GM18867 (cell line): ENCODE results near the gene BDKRB2.

Source experiments
- ATAC-seq: cut with Tn5 transposase; IDR thresholded peaks from one replicate; pipeline ENCODE4 v1.9.1; 2021; ENCODE audit warnings: mild to moderate bottlenecking, moderate library complexity; ENCODE audit not compliant: unreplicated experiment

Gene BDKRB2

DNA sequence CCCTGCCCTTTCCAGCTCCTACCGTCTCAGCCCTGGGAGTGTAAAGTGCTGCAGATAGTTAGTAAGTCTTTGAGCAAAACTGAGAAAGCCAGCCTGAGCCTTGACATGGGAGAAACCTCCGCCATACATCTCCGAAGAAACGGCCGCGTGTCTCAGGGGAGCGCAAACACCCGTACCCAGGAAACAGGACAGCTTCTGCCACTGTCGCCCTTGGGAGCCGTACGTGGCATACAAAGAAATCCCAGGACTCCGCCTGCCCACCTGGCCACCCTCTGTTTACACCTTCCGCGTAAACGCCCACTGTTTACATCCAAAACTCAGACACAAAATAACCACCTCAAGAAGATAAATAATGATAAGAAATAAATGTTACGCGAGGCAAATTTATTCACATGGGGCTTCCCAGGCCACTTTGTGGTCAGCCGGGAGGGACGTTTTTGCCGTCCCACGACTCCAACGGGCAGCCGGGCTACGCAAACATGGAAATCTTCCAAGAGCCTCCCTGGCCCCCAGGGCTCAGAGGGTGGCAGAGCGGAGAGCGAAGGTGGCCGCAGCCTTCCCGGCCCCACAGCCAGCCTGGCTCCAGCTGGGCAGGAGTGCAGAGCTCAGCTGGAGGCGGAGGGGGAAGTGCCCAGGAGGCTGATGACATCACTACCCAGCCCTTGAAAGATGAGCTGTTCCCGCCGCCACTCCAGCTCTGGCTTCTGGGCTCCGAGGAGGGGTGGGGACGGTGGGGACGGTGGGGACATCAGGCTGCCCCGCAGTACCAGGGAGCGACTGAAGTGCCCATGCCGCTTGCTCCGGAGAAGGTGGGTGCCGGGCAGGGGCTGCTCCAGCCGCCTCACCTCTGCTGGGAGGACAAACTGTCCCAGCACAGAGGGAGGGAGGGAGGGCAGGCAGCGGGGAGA lies at the start of gene BDKRB2:
Gene BDKRB2 (plus strand): TSS at position 689 of the 908 bp plus-strand sequence. CDS start 32,269 bp downstream, outside the sequence.
- ATAC-seq, result no peak

DNA sequence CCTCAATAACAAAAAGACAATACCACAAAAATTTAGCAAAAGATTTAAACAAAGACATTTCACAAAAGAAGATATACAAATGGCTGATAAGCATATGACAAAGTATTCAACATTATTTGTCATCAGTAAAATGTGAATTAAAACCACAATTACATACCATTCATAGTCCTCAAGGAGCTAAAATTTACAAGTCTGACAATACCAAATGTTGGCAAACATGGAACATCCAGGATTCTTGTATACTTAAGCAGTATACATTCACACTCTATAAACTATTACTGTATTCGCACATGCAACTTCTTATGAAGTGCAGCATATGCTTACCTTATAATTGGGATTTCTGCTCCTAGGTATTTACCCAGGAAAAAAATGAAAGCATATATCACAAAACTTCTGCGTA lies 49.7 kb upstream of the BDKRB2 start:
- ATAC-seq, result no peak

DNA sequence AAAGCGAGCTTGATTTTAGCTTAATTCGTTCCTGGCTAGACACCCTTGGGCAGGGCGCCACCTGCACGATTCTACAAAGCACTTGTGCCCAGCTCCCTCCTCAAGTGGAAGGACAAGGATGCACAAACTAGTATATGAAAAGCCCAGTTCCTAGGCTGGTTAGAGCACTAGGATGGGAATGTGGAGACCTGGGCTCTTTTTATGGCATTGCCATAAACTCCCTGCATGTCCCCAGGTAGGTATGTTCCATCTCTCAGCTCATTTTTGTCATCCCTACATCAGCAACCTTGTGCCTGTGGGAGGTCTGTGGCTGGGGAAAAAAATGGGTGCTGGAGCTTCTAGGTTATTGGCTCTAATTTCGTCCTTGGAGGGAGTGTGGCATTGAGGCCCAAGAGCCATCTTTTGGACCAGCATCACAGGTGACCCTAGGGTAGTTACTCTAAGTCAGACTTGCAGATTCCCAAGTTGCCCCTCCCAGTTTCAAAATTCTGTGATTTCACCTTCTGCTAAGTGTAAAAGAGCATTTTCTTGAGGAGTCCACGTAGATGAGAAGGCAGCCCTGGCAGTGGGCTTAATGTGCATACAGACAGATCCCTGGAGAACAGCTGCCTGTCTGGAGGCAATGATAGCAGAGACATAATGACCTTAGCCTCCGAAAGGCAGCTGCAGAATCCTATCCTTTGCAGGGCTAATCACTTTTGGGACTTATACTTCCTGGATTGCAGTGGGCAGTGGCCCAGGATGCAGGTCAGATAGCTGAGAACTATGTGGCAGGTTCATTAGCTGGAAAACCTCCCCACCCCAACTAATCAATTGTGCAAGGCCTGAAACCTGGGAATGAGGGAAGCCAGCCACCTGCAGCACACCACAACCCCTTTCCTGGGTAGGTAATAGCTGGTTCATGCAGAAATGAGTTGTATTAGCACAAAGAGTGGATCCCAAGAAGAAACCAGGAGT lies 47.6 kb upstream of the BDKRB2 start:
- no peak for ATAC-seq

DNA sequence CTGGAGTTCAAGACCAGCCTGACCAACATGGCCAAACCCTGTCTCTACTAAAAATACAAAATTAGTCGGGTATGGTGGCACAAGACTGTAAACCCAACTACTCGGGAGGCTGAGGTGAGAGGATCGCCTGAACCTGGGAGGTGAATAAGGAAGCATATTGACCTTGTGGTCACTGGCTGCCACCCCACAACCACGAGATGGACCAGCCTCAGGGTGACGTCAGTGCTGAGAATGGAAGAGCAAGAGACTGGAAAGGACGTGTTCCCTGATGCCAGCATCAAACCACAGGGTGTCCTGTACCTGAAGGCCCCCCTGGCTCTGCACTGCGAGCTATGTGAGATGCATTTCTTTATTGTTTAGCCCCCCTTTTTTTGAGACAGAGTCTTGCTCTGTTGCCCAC lies 45.9 kb upstream of the BDKRB2 start:
- no peak for ATAC-seq

DNA sequence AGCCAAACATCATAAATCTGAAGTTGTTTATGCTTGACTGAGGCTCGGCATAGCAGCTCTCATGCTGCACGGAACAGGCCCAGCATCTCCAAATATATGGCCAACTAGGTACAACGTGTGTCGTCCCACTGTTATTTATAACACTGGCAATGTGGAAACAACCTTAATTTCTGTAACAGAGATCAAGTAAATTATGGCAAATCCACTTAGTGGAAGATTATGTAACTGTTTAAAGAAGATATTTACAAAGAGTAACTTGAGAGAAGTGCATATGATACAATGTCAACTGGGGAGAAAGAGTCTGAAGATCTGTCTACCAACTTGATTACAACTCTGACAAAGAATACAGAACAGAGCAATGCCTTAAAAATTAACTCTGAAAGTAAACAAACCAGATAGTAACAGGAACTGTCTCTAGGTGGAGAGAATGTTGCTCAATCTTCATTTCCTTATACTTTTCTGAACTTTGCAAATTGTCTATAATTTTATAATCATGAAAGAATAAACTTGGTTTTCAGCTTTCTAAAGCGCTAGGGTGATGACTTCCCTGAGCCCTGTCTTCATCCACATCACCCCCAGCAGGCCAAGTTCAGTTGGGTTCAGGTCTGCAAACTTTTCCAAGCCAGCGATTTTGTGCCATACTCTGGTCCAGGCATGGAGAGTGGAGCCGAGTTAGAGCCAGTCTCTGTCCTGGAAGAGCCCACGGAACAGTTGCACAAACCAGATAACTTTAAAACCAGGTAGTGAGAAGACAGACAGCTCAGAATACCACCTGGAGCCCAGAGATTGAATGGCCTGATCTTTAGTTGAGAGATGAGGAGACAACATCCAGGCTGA lies 44.3 kb upstream of the BDKRB2 start:
- no peak for ATAC-seq

DNA sequence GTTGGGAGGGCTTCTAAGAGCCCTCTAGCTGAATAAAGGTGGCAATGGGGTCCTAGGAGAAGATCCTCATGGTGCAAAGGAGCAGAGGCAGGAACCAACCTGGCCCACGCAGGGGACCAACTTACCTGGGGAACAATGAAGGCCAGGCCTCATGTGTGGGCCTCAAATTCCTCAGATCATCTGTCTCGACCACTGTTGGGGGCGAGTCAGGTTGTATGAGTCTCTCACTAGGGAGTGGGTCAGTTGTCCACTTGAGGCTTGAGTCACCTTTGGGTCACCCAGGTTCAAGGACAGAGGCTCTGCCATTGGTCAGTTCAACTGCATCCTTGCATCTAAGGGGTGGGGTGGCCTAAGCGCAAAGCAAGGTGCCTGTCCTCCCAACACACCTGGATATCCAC lies 43.7 kb upstream of the BDKRB2 start:
- ATAC-seq, result no peak

DNA sequence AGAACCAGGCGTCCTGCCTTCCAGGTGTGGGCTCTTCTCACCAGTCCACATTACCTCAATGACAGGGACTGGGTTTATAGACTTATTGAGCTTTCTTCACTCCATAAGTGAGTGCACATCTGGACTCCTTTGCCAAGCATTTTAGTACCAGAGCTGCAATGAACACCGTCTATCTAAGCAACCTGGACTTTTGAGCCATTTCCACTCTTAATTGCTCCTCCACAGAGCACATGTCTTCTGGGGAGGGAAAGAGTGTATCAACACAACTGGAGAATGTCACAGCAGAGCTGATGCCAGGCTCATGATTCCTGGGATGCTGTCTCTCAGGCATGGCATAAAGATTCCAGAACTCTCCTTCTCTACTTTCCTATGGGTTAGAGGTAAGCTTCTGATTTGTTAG lies 43.0 kb upstream of the BDKRB2 start:
- no peak for ATAC-seq

DNA sequence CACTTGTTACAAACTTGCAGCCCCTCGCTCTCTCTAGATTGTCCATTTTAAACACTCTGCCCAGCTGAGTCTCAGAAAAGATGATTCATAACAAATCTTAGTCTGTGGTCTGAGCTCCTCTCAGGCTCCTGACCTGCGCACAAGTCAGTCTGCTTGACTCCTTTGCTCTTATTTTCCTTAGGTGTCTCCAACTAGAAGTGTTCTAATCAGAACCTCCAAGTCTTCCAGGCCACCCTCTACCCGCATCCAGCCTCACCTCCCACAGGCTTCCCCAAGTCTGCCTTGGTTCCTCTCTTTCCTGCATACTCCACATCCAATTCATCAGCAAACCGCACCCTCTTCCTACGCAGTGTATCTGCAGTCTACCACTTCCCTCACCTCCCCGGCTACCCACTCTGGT lies 42.4 kb upstream of the BDKRB2 start:
- ATAC-seq, result no peak

DNA sequence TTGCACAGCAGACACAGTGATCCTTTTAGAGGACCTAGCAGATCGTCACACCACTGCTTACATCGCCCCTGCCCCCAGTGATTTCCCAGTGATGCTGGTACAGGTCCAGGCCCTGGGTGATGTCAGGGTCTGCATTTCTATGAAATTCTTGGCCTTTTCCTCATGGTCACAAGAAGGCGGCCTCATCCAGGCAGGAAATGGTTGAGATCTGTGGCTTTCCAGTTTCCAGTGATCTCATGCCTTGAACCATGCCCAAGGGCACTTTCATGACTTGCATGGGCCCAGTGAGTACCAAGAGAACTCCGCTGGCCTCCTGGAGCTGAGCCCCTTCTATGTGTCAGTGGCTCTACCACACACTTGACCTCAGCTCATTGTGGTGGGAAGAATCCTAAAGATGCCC lies 41.9 kb upstream of the BDKRB2 start:
- no peak for ATAC-seq

DNA sequence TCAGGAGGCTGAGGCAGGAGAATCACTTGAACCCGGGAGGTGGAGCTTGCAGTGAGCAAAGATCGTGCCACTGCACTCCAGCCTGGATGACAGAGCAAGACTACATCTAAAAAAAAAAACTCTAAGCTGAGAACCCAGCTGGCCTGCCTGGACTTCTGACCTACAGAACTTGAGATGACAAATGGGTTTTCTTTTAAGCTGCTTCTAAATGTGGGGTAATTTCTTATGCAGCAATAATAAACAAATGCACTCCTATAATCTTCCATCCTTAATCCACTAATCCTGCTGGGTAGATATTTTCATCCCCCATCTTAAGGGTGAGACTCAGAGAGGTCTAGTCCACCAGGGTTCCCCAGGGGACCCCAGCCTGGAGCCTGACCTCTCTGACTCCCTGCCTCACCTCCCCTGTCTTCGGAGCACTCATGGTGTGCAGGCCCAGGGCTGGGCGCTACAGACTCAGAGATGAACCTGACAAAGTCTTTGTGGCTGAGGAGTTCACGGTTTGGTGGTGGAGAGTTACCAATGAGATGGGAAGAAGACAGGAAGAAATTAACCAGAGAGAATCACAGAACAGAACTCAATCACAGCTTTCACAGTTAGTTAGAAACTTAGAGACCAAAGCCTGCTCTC lies 39.7 kb upstream of the BDKRB2 start:
- no peak for ATAC-seq

DNA sequence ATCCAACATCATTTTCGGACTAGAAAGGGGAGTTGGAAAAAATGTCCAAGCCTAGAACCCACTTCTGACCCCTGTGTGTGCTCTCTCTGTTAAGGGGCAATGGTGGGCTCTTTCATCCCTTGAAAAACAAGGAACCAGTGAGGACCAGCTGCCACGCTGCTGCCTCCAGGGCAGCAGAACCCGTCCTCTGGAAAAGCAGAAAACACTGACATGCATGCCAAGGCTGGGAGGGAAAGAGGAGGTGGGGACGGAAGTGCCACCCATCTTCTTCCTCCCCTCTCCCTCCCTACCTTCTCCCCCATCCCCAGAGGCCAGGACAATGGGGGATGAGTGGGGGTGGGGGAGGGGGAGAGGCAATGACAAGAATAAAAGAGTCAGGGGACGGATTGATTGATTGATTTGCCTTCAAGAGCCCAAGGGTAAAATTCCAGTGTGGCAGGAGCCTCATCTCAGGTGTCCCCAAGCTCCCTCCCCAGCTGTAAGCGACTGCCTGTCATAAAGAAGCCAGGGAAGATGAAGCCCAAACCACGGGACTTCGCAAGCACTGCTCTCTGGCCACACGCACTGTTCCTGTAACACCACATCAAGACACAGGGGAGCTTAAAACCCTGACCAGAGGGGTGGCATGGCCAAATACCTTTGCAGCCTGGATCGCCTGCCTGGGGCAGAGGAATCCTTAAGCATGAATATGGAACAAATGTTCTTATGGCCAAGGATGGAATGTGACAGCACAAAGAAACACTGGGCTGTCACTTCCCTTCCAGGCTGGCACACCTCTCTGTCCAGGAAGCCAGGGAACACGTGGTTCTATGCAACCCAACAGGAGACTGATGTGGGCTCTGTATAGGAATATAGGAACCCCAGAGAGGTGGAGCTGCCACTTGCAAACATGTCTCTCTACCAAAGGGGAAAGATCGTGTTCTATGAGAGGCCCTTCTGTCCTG lies 38.9 kb upstream of the BDKRB2 start:
- ATAC-seq, result no peak

DNA sequence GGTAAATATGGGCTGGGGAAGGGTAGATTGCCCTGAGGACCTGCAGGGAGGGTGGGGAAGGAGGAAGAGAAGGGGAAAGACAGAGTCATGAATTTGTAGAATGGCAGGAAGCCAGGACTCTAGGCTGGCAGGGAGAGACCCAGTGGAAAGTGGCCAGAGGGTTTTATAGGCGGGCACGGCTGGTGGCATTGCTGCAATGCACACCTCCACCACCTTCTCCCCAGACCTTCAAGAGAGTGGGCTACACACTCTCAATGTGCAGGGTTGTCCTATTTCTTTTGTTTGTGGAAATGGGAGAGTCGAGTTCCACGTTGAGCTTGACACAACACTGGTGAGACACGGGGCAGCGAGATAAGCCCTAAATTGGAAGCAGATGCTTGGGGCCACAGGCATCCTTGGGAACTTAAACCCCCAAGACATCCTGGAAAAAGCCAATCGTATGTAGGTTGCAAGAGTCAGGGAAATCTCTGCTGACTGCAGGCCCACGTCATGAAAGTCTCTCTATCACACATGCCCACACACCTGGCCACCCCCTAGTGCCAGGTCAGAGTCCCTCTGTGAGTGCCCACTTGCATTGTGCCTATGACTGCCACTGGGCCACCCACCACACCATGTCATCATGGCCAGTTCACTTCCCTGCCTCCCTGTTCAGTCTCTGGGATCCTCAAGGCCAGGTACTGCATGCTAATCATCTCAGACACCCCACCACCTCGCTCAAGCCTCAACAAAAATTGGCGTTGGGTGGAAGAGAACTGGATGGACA lies 38.0 kb upstream of the BDKRB2 start:
- no peak for ATAC-seq

DNA sequence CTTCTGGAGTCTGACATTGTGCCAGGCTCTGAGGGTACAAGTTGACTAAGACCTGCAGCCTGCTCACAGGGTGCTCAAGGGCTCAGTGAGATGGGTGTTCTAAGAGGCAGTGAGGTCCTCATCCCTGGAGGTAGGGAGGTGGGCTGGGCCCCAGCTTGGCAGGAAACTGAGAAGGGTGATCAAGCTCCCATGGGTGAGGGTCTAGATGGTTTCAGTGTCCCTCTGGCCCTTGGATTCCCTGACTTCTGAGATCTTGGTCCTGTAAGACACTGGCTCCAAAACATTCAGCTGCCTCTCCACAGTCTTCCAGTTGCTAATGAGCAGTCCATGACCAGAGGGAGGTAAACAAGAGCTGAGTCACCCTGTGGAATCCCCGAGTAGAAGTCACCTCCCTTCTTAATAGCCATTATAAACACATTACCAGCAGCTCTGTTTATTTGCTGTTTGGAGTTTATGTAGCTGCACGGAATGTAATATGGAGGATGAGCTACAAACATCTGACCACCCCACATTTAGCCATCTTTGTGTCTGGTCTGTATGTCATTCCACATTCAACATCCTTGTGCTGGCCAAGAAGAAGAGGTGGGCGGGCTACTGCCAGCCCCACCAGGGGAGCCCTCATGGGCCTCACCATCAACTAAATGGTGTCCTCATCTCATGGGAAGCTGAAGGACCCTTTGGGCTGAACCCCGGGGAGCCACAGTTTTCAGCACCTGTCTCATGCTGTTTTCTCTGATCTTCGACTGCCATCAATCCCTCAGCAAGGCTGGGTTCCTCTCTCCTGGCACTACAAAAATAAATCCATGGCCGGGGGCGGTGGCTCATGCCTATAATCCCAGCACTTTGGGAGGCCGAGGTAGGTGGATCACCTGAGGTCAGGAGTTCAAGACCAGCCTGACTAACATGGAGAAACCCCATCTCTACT lies 37.2 kb upstream of the BDKRB2 start:
- ATAC-seq, result no peak

DNA sequence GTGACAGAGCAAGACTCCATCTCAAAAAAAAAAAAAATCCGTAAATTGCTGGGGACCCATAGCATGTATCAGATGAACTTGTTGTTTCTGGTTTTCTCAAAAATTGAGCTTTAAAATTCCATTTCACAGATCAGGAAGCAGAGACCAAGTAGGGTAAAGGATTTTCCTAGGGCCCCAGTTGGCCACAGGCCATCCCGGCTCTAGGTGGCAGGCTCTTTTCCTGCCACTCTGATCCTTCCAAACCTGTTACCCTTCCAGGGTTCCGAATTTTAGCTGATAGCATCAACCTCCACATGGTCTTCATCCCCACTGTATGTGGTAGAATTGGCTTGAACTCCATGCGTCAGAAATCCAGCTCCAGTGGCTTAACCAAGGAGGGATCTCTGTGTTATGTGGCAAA lies 36.1 kb upstream of the BDKRB2 start:
- no peak for ATAC-seq

DNA sequence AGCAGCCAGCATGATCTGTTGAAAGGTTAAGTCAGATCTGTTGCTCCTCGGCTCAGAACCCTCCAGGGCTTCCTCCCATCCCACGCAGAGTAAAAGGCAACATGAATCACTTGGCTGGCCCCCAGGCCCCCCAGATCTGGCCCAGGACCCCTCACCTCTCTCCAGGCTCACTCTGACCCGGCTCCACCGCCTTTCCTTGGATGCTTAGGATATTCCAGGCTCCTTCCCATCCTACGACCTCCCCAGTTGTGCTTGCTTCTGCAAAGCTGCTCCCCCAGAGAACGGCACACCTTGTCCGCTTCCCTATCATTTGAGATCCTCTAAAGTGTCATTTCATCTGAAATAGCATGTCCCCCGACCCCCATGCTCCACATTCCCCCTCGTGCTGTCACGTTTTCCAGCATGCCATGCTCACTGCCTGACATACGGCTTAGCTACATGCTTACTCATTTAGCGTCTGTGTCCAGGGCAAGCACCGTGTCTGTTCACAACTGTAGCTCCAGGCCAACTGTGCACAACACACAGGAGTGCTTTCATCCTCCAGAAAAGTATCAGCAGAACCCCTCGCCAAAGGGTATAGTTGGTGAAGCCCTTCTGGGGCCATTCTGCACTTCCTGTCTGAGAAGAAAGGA lies 33.6 kb upstream of the BDKRB2 start:
- no peak for ATAC-seq

DNA sequence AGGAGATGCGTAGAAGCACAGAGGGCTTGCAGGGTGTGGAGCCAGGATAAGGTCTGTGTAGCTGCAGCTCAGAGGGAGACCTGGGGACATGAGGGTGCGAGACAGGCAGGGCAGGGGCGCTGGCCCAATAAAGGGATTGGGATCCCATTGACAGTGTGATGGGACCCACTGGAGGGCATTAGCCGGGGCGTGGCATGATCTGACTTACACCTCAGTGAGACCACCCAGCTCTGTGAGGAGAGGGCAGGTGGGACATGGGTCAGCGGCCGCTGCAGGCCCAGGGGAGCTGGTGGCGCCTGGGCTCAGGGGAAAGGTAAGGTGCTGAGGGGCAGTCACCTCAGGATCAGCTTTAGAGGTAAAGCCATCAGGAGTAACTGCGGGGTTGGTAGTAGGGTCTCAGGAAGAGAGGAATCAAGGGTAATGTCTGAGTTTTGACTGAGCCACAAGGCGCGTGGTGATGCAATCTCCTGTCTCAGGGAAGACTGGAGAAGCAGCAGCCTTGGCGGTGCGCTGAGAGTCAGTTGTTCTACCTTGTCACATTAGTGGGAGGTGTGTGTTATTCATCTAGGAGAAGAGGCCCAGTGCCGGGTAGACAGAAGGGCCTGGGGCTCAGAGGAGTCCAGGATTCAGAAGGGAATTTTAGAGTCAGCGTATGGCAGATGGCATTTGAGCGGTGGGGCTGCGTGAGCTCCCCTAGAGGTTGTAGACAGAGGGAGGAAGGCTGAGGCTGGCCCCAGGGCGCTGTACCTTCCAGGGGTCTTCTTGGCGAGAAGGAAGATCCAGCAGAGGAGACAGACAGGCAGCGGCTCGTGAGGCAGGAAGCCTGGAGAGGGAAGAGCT lies 30.8 kb upstream of the BDKRB2 start:
- ATAC-seq, result no peak
